PC-3 (cell line): ENCODE data around the gene KCNQ5. TPM values are rescaled to one million over a fixed set of nuclear protein-coding genes. Genes with fewer than 3 reads are reported as not detected.

Experiments
- ATAC-seq: fragments of 200-7000 bp; cut with Tn5 transposase; 2 replicates; pipeline ENCODE4 v1.9.1; 2020; ENCODE audit warnings: mild to moderate bottlenecking, moderate library complexity
- BruUV-seq: library from RNA; stranded (reverse); fragments of 400-500 nt; replicated peaks from 2 replicates; lab custom pipeline; 2021; lab: Mats Ljungman, UMichigan
- CTCF ChIA-PET: fragments of 300-600 bp; sonication (Branson Sonifier 250); formaldehyde crosslinking; loops from one replicate; lab custom pipeline; 2022; ENCODE audit warnings: antibody characterized with exemption; lab: Charles Lee
- POLR2A ChIA-PET: fragments of 300-600 bp; sonication (Branson Sonifier 250); formaldehyde crosslinking; loops from one replicate; lab custom pipeline; 2022; ENCODE audit warnings: antibody characterized with exemption; ENCODE audit not compliant: unreplicated experiment; lab: Charles Lee
- DNase-seq: peaks from one replicate; pipeline ENCODE4 v3.0.0-alpha.2; 2015
- H2AFZ ChIP-seq: fragments of 300-600 bp; sonication (generic); 2 replicates; pipeline ENCODE4 v1.6.0; 2016; ENCODE audit warnings: antibody characterized with exemption, low read length
- H3F3A ChIP-seq: fragments of 300-600 bp; sonication (generic); one replicate; pipeline ENCODE4 v1.6.0; 2017; ENCODE audit warnings: antibody characterized with exemption, low read length, control low read depth, mild to moderate bottlenecking; ENCODE audit not compliant: unreplicated experiment
- H3K27ac ChIP-seq: fragments of 300-600 bp; sonication (generic); 2 replicates; pipeline ENCODE4 v1.5.1; 2016; ENCODE audit warnings: mild to moderate bottlenecking, low read length
- H3K27me3 ChIP-seq: fragments of 300-600 bp; sonication (generic); 2 replicates; pipeline ENCODE4 v1.6.1; 2016; ENCODE audit warnings: low read length, mixed read lengths
- H3K36me3 ChIP-seq: fragments of 300-600 bp; sonication (generic); 2 replicates; pipeline ENCODE4 v1.6.1; 2016; ENCODE audit warnings: low read depth, mixed run types, low read length, mixed read lengths
- H3K4me1 ChIP-seq: fragments of 300-600 bp; sonication (generic); 2 replicates; pipeline ENCODE4 v1.5.1; 2016; ENCODE audit warnings: low read length; ENCODE audit not compliant: insufficient read depth
- H3K4me2 ChIP-seq: fragments of 300-600 bp; sonication (generic); 2 replicates; pipeline ENCODE4 v1.6.0; 2016; ENCODE audit warnings: low read length
- H3K4me3 ChIP-seq: fragments of 300-600 bp; sonication (generic); 2 replicates; pipeline ENCODE4 v1.5.1; 2016; ENCODE audit warnings: mild to moderate bottlenecking, low read length, mixed read lengths
- H3K79me2 ChIP-seq: fragments of 300-600 bp; sonication (generic); 2 replicates; pipeline ENCODE4 v1.6.1; 2017; ENCODE audit warnings: low read length, mixed read lengths
- H3K9ac ChIP-seq: fragments of 300-600 bp; sonication (generic); 2 replicates; pipeline ENCODE4 v1.6.0; 2016; ENCODE audit warnings: mild to moderate bottlenecking, low read length
- H3K9me2 ChIP-seq: fragments of 300-600 bp; sonication (generic); replicated peaks from 2 replicates; pipeline ENCODE4 v1.6.1; 2016; ENCODE audit warnings: mixed run types, low read length, mixed read lengths
- H3K9me3 ChIP-seq: fragments of 300-600 bp; sonication (generic); 2 replicates; pipeline ENCODE4 v1.6.1; 2016; ENCODE audit warnings: low read length, mixed read lengths
- H4K20me1 ChIP-seq: fragments of 300-600 bp; sonication (generic); 2 replicates; pipeline ENCODE4 v1.6.1; 2016; ENCODE audit warnings: low read length, mixed read lengths
- CTCF ChIP-seq: fragments of 300-600 bp; sonication (generic); conservative IDR thresholded peaks from 2 replicates; pipeline ENCODE4 v1.5.1; 2017; ENCODE audit warnings: antibody characterized with exemption, low read depth, mild to moderate bottlenecking, low read length
- EZH2 ChIP-seq: fragments of 300-600 bp; sonication (generic); IDR thresholded peaks from one replicate; pipeline ENCODE4 v1.6.1; 2017; ENCODE audit warnings: antibody characterized with exemption, mild to moderate bottlenecking, low read length; ENCODE audit not compliant: unreplicated experiment
- EZH2phosphoT487 ChIP-seq: fragments of 300-600 bp; sonication (generic); IDR thresholded peaks from 2 replicates; pipeline ENCODE4 v1.6.1; 2018; ENCODE audit warnings: mild to moderate bottlenecking, antibody characterized with exemption, low read length, borderline replicate concordance
- intact Hi-C: fragments of 100-400 bp; cut with micrococcal nuclease; formaldehyde crosslinking; loops from 2 replicates; pipeline ENCODE4 v1.9.0; 2023
- total RNA-seq: library from RNA; depleted of rRNA; stranded (reverse); fragments of >200 nt; gene quantifications from 2 replicates; pipeline ENCODE4 v1.2.3, GENCODE V29; 2014

The KCNQ5 gene
- total RNA-seq, 1 experiment from 2014 or later: not detected

- TF ChIP-seq CTCF: no peak
- no peak for TF ChIP-seq EZH2phosphoT487
- no peak for TF ChIP-seq EZH2
- no peak overlapping the region for H3K4me3 ChIP-seq
- BruUV-seq: no TSS peak
- DNase-seq (no peak), ATAC-seq (no peak)
- no peaks in the 10 kb centered on the region; the same call in 1 of the 2 replicates for H3K4me1 ChIP-seq
- no peak overlapping the region for H3K4me2 ChIP-seq
- H3K27me3 ChIP-seq: no peaks in the 10 kb centered on the region
- no peaks in the 10 kb centered on the region for H4K20me1 ChIP-seq
- H3F3A ChIP-seq: no peaks in the 10 kb centered on the region
- H3K36me3 ChIP-seq: no peaks in the 10 kb centered on the region
- H3K9ac ChIP-seq: no peak overlapping the region
- no peaks in the 10 kb centered on the region for H3K9me3 ChIP-seq
- ChIA-PET POLR2A (no interaction called here), CTCF (no interaction called here)
- intact Hi-C loops: loop anchor here (10.0 kb wide), 1 partner anchor 707 kb away; no protein-coding TSS in a partner anchor
- H2AFZ ChIP-seq: no peak overlapping the region
- H3K79me2 ChIP-seq: no peaks in the 10 kb centered on the region
- no peak overlapping the region for H3K27ac ChIP-seq
- H3K9me2 ChIP-seq: no peaks in the 10 kb centered on the region
These were observed 4.1 kb upstream of the KCNQ5 start for GRCh38 chr6:72617721-72618120.

GRCh38 chr6:72619883-72620696 is 1.8 kb upstream of the KCNQ5 start:
- H2AFZ ChIP-seq: no peak overlapping the region
- ATAC-seq: no peak
- H3K4me3 ChIP-seq: no peak overlapping the region

More at GRCh38 chr6:72619883-72620696, 1.8 kb upstream of the KCNQ5 start:
- Histone ChIP-seq H3K9me2 (no peaks in the 10 kb centered on the region), H3K9me3 (no peaks in the 10 kb centered on the region), H3K27me3 (no peaks in the 10 kb centered on the region), H3K4me1 (no peaks in the 10 kb centered on the region; the same call in 1 of the 2 replicates), H3K79me2 (no peaks in the 10 kb centered on the region), H3F3A (no peaks in the 10 kb centered on the region), H3K9ac (no peak overlapping the region), H3K4me2 (no peak overlapping the region), H4K20me1 (no peaks in the 10 kb centered on the region), H3K36me3 (no peaks in the 10 kb centered on the region), H3K27ac (no peak overlapping the region)
- DNase-seq: no peak
- TF ChIP-seq EZH2 (no peak), CTCF (no peak), EZH2phosphoT487 (no peak)
- POLR2A ChIA-PET: no interaction called here
- intact Hi-C loops: loop anchor here (10.0 kb wide), 1 partner anchor 705 kb away; no protein-coding TSS in a partner anchor
- CTCF ChIA-PET: interaction anchor here (0.7 kb wide), 1 partner anchor 273 kb away, joined by 3 read pairs; no protein-coding TSS in a partner anchor
- no TSS peak for BruUV-seq
